Measurements from ENCODE around the gene AK8.

AK8 gene

GRCh38 chr9:132769906-132770769, 107.9 kb downstream of the AK8 start:
- no peak for DNase-seq

GRCh38 chr9:132768932-132769905, 108.9 kb downstream of the AK8 start:
- DNase-seq: no peak

GRCh38 chr9:132763574-132763973, 114.5 kb downstream of the AK8 start:
- no peak for DNase-seq

- DNase-seq: no peak
Measured at GRCh38 chr9:132762896-132763295, 115.2 kb downstream of the AK8 start.

- no peak for DNase-seq
Measured at GRCh38 chr9:132761602-132762001, 116.5 kb downstream of the AK8 start.

GRCh38 chr9:132760057-132760456, 118.0 kb downstream of the AK8 start:
- no peak for DNase-seq

- no peak for DNase-seq
Measured at GRCh38 chr9:132757016-132757415, 121.1 kb downstream of the AK8 start.

- no peak for DNase-seq
Measured at GRCh38 chr9:132756214-132756845, 121.8 kb downstream of the AK8 start.

GRCh38 chr9:132755096-132755495, 123.0 kb downstream of the AK8 start:
- DNase-seq: no peak

GRCh38 chr9:132754236-132754635, 123.8 kb downstream of the AK8 start:
- DNase-seq: no peak

GRCh38 chr9:132753593-132753880, 124.5 kb downstream of the AK8 start:
- no peak for DNase-seq

- DNase-seq: no peak
Measured at GRCh38 chr9:132752877-132753592, 125.0 kb downstream of the AK8 start.

GRCh38 chr9:132750668-132751067, 127.4 kb downstream of the AK8 start:
- no peak for DNase-seq

- no peak for DNase-seq
Measured at GRCh38 chr9:132749306-132749705, 128.8 kb downstream of the AK8 start.

- DNase-seq: no peak
Measured at GRCh38 chr9:132748450-132748849, 129.6 kb downstream of the AK8 start.

GRCh38 chr9:132745756-132746709, 132.1 kb downstream of the AK8 start:
- no peak for DNase-seq

GRCh38 chr9:132744881-132745755, 133.0 kb downstream of the AK8 start:
- DNase-seq: no peak

- no peak for DNase-seq
Measured at GRCh38 chr9:132743931-132744479, 134.1 kb downstream of the AK8 start.

GRCh38 chr9:132742821-132743311, 135.2 kb downstream of the AK8 start:
- no peak for DNase-seq
